ENCODE data around the gene TAS1R3. TPM values are rescaled to one million over a fixed set of nuclear protein-coding genes. Genes with fewer than 3 reads are reported as not detected.
A peak's percentile ranks its signal among the peaks of the same experiment; 100 is the strongest.

The TAS1R3 gene
- total and polyA plus RNA-seq, 9 donors = 0.07 to 0.40 (median 0.24) TPM; not detected in 2

DNA sequence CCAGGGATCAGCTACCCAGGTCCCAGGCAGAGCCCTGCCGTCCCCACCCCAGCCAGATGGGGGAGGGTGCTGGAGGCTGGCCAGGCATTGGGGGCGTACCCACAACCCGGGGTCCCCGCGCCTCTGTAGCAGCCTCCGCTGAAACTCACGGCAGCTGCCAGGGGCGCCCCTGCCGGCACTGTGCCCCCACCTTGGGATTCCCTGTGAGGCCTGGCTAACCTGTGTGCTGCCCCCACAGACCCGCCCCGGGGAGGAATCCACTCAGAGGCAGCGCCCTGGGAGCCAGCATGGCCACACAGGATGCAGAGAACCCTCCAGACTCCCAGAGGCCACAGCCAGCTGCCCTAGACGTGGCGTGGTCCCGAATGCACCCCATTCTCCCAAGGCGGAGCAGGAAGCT, 14.3 kb downstream of the TAS1R3 start:
- TF ChIP-seq, protein P1, sequence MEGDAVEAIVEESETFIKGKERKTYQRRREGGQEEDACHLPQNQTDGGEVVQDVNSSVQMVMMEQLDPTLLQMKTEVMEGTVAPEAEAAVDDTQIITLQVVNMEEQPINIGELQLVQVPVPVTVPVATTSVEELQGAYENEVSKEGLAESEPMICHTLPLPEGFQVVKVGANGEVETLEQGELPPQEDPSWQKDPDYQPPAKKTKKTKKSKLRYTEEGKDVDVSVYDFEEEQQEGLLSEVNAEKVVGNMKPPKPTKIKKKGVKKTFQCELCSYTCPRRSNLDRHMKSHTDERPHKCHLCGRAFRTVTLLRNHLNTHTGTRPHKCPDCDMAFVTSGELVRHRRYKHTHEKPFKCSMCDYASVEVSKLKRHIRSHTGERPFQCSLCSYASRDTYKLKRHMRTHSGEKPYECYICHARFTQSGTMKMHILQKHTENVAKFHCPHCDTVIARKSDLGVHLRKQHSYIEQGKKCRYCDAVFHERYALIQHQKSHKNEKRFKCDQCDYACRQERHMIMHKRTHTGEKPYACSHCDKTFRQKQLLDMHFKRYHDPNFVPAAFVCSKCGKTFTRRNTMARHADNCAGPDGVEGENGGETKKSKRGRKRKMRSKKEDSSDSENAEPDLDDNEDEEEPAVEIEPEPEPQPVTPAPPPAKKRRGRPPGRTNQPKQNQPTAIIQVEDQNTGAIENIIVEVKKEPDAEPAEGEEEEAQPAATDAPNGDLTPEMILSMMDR (IDR thresholded peaks at IDR 0.05) = no peak
- TF ChIP-seq EP300 (IDR thresholded peaks at IDR 0.05) (no peak), POLR2A (IDR thresholded peaks at IDR 0.05) (no peak)
- intact Hi-C loops (cut with DNase I) = no loop called here

DNA sequence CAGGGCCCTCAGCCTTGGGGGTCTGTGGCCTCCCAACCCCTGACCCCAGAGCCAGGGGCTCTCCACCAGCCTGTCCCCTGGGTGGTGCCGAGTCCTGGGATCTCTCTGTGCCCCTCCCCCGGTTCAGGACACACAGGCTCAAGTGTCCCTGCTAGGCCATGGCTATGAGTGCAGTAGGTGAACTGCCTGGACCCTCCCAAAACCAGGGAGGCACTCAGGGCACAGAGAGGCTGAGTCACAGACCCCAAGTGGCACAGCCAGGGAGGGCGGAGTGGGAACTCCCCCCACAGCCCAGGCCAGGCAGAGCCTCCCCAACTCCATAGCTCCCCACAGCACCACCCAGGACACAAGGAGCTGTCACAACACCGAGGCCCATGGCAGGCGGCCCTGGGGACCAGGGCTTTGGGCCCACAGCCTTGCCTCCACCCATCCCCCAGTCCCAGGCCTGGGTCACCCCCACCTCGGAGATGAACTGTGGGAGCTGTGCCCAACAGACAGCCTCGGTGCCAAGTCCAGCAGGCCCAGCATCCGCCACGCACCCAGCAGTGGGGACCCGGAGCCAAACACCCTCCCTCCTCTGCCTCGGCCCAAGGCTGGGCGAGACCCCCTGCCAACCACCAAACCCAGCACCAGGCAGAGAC, 14.9 kb downstream of the TAS1R3 start:
- 59 to 74% (median 70%) methylated on average over 9 to 12 of the region's 12 CpGs for WGBS, 3 donors
- Histone ChIP-seq H3K27me3 (no peaks in the 10 kb centered on the region), H3K4me1 (ENCODE audit: insufficient read depth) (peaks cover 26% of the 10 kb centered on the region), H3K4me3 (no peak overlapping the region), H3K36me3 (no peaks in the 10 kb centered on the region), H3K27ac (peak overlapping the region in 1 of 2 donors; percentile 6), H3K9me3 (no peaks in the 10 kb centered on the region)
- TF ChIP-seq POLR2A (IDR thresholded peaks at IDR 0.05) (no peak), EP300 (IDR thresholded peaks at IDR 0.05) (no peak)
- TF ChIP-seq, protein P1 (IDR thresholded peaks at IDR 0.05) = no peak
- intact Hi-C loops (cut with DNase I) = no loop called here
- no peak for DNase-seq

More for the DNA sequence above, 14.3 kb downstream of the TAS1R3 start:
- H3K4me3 ChIP-seq = no peak overlapping the region
- H3K27ac ChIP-seq = no peak overlapping the region
- no peaks in the 10 kb centered on the region for H3K36me3 ChIP-seq
- H3K4me1 ChIP-seq (ENCODE audit: insufficient read depth) = peaks cover 26% of the 10 kb centered on the region
- 56 to 63% (median 58%) methylated on average over 5 to 16 of the region's 16 CpGs for WGBS, 3 donors
- H3K27me3 ChIP-seq = no peaks in the 10 kb centered on the region
- H3K9me3 ChIP-seq = no peaks in the 10 kb centered on the region
- DNase-seq = no peak

- H3K27me3 ChIP-seq = no peaks in the 10 kb centered on the region
- H3K4me3 ChIP-seq = no peak overlapping the region
- H3K36me3 ChIP-seq = no peaks in the 10 kb centered on the region
- H3K27ac ChIP-seq = peak overlapping the region in 1 of 2 donors; percentile 6
- H3K4me1 ChIP-seq (ENCODE audit: insufficient read depth) = peaks cover 29% of the 10 kb centered on the region
- intact Hi-C loops (cut with DNase I) = no loop called here
- H3K9me3 ChIP-seq = no peaks in the 10 kb centered on the region
- TF ChIP-seq POLR2A (IDR thresholded peaks at IDR 0.05) (no peak), EP300 (IDR thresholded peaks at IDR 0.05) (no peak)
- TF ChIP-seq, protein P1 (IDR thresholded peaks at IDR 0.05) = no peak
- DNase-seq = no peak
- 84 to 93% (median 87%) methylated on average over 10 of the region's 10 CpGs for WGBS, 3 donors
These were observed 15.4 kb downstream of the TAS1R3 start for GRCh38 chr1:1346501-1346890.

GRCh38 chr1:1347026-1347595, 16.0 kb downstream of the TAS1R3 start:
- Histone ChIP-seq H3K4me1 (ENCODE audit: insufficient read depth) (peaks cover 33% of the 10 kb centered on the region), H3K27me3 (no peaks in the 10 kb centered on the region), H3K9me3 (no peaks in the 10 kb centered on the region), H3K27ac (peak overlapping the region; percentile 20 to 53), H3K4me3 (no peak overlapping the region), H3K36me3 (no peaks in the 10 kb centered on the region)
- intact Hi-C loops (cut with DNase I) = no loop called here
- DNase-seq = no peak
- 73 to 82% (median 80%) methylated on average over 10 of the region's 10 CpGs for WGBS, 3 donors
- TF ChIP-seq EP300 (IDR thresholded peaks at IDR 0.05) = no peak
- TF ChIP-seq POLR2A (IDR thresholded peaks at IDR 0.05) = no peak
- TF ChIP-seq, protein P1 (IDR thresholded peaks at IDR 0.05) = no peak
